HCT116 (cell line): ENCODE data around the gene PGS1. TPM values are rescaled to one million over a fixed set of nuclear protein-coding genes. Genes with fewer than 3 reads are reported as not detected.

ENCODE experiments used
- ATAC-seq: fragments of 200-7000 bp; cut with Tn5 transposase; 2 replicates; pipeline ENCODE4 v1.9.1; 2020; ENCODE audit warnings: mild to moderate bottlenecking, moderate library complexity
- BruUV-seq: library from RNA; stranded (reverse); fragments of 400-500 nt; replicated peaks from 2 replicates; lab custom pipeline; 2021; lab: Mats Ljungman, UMichigan
- CTCF ChIA-PET: fragments of 300-600 bp; sonication (Branson Sonifier 250); formaldehyde crosslinking; loops from one replicate; lab custom pipeline; 2021; ENCODE audit warnings: antibody characterized with exemption; lab: Charles Lee
- POLR2A ChIA-PET: fragments of 300-600, 350-600 bp; sonication (Branson Sonifier 250); formaldehyde crosslinking; loops from one replicate; lab custom pipeline; 2021; ENCODE audit warnings: antibody characterized with exemption; lab: Charles Lee
- RAD21 ChIA-PET, 2 experiments: fragments of 300-600 bp; sonication (Branson Sonifier 250); formaldehyde crosslinking; loops; one replicate each; lab custom pipeline; 2023; ENCODE audit warnings: low total read pairs in 2 of 2; ENCODE audit not compliant: uncharacterized antibody in 2 of 2, unreplicated experiment in 2 of 2, low non-redundant PET in 1 of 2; lab: Charles Lee
- DNase-seq: peaks from one replicate; pipeline ENCODE4 v3.0.0-alpha.2; 2010; ENCODE audit warnings: low read depth, low spot score
- H2AFZ ChIP-seq: fragments of 200-600 bp; shearing (Covaris generic), sonication (generic); 2 replicates; pipeline ENCODE4 v1.6.1; 2017; ENCODE audit warnings: low read depth, mixed run types, mixed read lengths, antibody characterized with exemption, low read length; ENCODE audit not compliant: poor library complexity, severe bottlenecking
- H3K27ac ChIP-seq: 2 replicates; pipeline ENCODE4 v1.5.1; 2012; ENCODE audit warnings: low read depth, low read length
- H3K27me3 ChIP-seq: fragments of 200-600 bp; sonication (generic); 2 replicates; pipeline ENCODE4 v1.6.1; 2016; ENCODE audit warnings: mixed run types, low read length, mixed read lengths; ENCODE audit not compliant: insufficient read depth
- H3K36me3 ChIP-seq, 2 experiments: fragments of 200-500 bp in 1 of 2; fragments of 200-600 bp in 1 of 2; sonication (Bioruptor generic) in 1 of 2; sonication (generic) in 1 of 2; 2 replicates each; pipeline versions ENCODE4 v1.5.1 to v1.6.1; 2014 to 2016; ENCODE audit warnings: low read length in 2 of 2, inconsistent platforms in 1 of 2, mixed read lengths in 1 of 2, mixed run types in 1 of 2; ENCODE audit not compliant: insufficient read depth in 2 of 2, control insufficient read depth in 1 of 2
- H3K4me1 ChIP-seq, 2 experiments: fragments of 200-600 bp in 1 of 2; sonication (generic) in 1 of 2; 2 replicates each; pipeline versions ENCODE4 v1.5.1 to v1.6.1; 2012 to 2017; ENCODE audit warnings: low read length in 2 of 2, inconsistent platforms in 1 of 2, mild to moderate bottlenecking in 1 of 2, mixed read lengths in 1 of 2, mixed run types in 1 of 2, moderate library complexity in 1 of 2; ENCODE audit not compliant: insufficient read depth in 2 of 2, control insufficient read depth in 1 of 2
- H3K4me2 ChIP-seq: fragments of 200-600 bp; sonication (generic); 2 replicates; pipeline ENCODE4 v1.6.1; 2017; ENCODE audit warnings: mixed run types, low read length, mixed read lengths
- H3K4me3 ChIP-seq, 2 experiments: fragments of 200-600 bp in 1 of 2; sonication (generic) in 1 of 2; replicated peaks in 1 of 2; 2 replicates each; pipeline ENCODE4 v1.5.1; 2011 to 2016; ENCODE audit warnings: low read length in 2 of 2, control low read depth in 1 of 2, low read depth in 1 of 2, mild to moderate bottlenecking in 1 of 2, mixed read lengths in 1 of 2, mixed run types in 1 of 2
- H3K79me2 ChIP-seq: fragments of 200-600 bp; sonication (generic); 2 replicates; pipeline ENCODE4 v1.6.1; 2017; ENCODE audit warnings: mild to moderate bottlenecking, mixed run types, low read length, moderate library complexity, mixed read lengths; ENCODE audit not compliant: insufficient read depth
- H3K9ac ChIP-seq: fragments of 200-600 bp; sonication (generic); 2 replicates; pipeline ENCODE4 v1.6.1; 2016; ENCODE audit warnings: low read length, mixed read lengths
- H3K9me2 ChIP-seq: fragments of 200-600 bp; sonication (generic), shearing (Covaris generic); 2 replicates; pipeline ENCODE4 v1.6.1; 2017; ENCODE audit warnings: mixed run types, mild to moderate bottlenecking, moderate library complexity; ENCODE audit not compliant: insufficient read depth
- H3K9me3 ChIP-seq, 2 experiments: fragments of 200-500 bp in 1 of 2; fragments of 200-600 bp in 1 of 2; sonication (Bioruptor generic) in 1 of 2; sonication (generic) in 1 of 2; 2 replicates each; pipeline ENCODE4 v1.6.1; 2014 to 2017; ENCODE audit warnings: low read length in 2 of 2, mixed read lengths in 2 of 2, inconsistent platforms in 1 of 2, low read depth in 1 of 2, mild to moderate bottlenecking in 1 of 2, mixed run types in 1 of 2, moderate library complexity in 1 of 2; ENCODE audit not compliant: control insufficient read depth in 1 of 2, insufficient read depth in 1 of 2
- H4K20me1 ChIP-seq: fragments of 200-600 bp; sonication (generic), shearing (Covaris generic); 2 replicates; pipeline ENCODE4 v1.6.1; 2017; ENCODE audit warnings: mixed run types, mild to moderate bottlenecking, moderate library complexity; ENCODE audit not compliant: insufficient read depth
- ATF3 ChIP-seq: IDR thresholded peaks from 2 replicates; pipeline ENCODE4 v1.6.1; 2012
- CBX3 ChIP-seq: IDR thresholded peaks from 2 replicates; pipeline ENCODE4 v1.6.1; 2012; ENCODE audit warnings: low read depth
- CEBPB ChIP-seq: IDR thresholded peaks from 2 replicates; pipeline ENCODE4 v1.6.1; 2012; ENCODE audit warnings: low read depth
- CTCF ChIP-seq, 3 experiments: fragments of 200-600 bp in 1 of 3; sonication (generic) in 1 of 3; IDR thresholded peaks in 2 of 3; conservative IDR thresholded peaks in 1 of 3; 2 replicates each; pipeline ENCODE4 v1.5.1; 2012 to 2017; ENCODE audit warnings: low read depth in 2 of 3, low read length in 2 of 3, antibody characterized with exemption in 1 of 3, borderline replicate concordance in 1 of 3, control low read depth in 1 of 3, mild to moderate bottlenecking in 1 of 3, mixed read lengths in 1 of 3, mixed run types in 1 of 3, moderate library complexity in 1 of 3; ENCODE audit not compliant: insufficient read depth in 1 of 3
- ELF1 ChIP-seq: IDR thresholded peaks from 2 replicates; pipeline ENCODE4 v1.6.1; 2012; ENCODE audit warnings: low read depth, borderline replicate concordance
- EZH2 ChIP-seq: fragments of 200-600 bp; sonication (generic); IDR thresholded peaks from 2 replicates; pipeline ENCODE4 v1.6.1; 2017; ENCODE audit warnings: antibody characterized with exemption, mixed run types
- FOSL1 ChIP-seq: IDR thresholded peaks from 2 replicates; pipeline ENCODE4 v1.6.1; 2012; ENCODE audit warnings: low read depth
- MAX ChIP-seq: IDR thresholded peaks from 2 replicates; pipeline ENCODE4 v1.6.1; 2012
- POLR2A ChIP-seq: IDR thresholded peaks from 2 replicates; pipeline ENCODE4 v1.7.0; 2011; ENCODE audit warnings: borderline replicate concordance; ENCODE audit not compliant: insufficient read depth, insufficient read length; ENCODE audit errors: extremely low read depth
- SIN3A ChIP-seq: IDR thresholded peaks from 2 replicates; pipeline ENCODE4 v1.6.1; 2012; ENCODE audit warnings: low read depth
- TCF7L2 ChIP-seq: IDR thresholded peaks from 2 replicates; pipeline ENCODE4 v1.7.0; 2011; ENCODE audit warnings: borderline replicate concordance, inconsistent platforms; ENCODE audit not compliant: insufficient read depth, insufficient read length; ENCODE audit errors: extremely low read depth
- ZNF274 ChIP-seq: fragments of 200-500 bp; sonication (Bioruptor generic); IDR thresholded peaks from 2 replicates; pipeline ENCODE4 v1.6.1; 2014; ENCODE audit warnings: mild to moderate bottlenecking, low read depth, low read length, inconsistent platforms
- intact Hi-C: fragments of 100-400 bp; cut with micrococcal nuclease; formaldehyde crosslinking; loops from 2 replicates; pipeline ENCODE4 v1.10.0; 2022
- total RNA-seq: library from RNA; stranded (reverse); gene quantifications from one replicate; pipeline ENCODE4 v1.2.1, GENCODE V29; 2021; ENCODE audit not compliant: unreplicated experiment

The PGS1 gene
- total RNA-seq, 1 experiment from 2014 or later, result 44.4 TPM

- TF ChIP-seq MAX (no peak), FOSL1 (no peak), SIN3A (no peak)
Measured at GRCh38 chr17:78401891-78402290, 23.4 kb downstream of the PGS1 start (continued).

- H2AFZ ChIP-seq, result no peak overlapping the region
- no peak for TF ChIP-seq EZH2
- TF ChIP-seq TCF7L2, result no peak
- no peak for TF ChIP-seq CTCF (IDR thresholded peaks at IDR 0.05 in 2 of 3, conservative IDR thresholded peaks at IDR 0.05 in 1 of 3; ENCODE audit: borderline replicate concordance in 1 of 3, insufficient read depth in 1 of 3, low read depth in 2 of 3, low read length in 2 of 3)
- no peak for TF ChIP-seq ATF3
- no peak for TF ChIP-seq CEBPB
- no peak for TF ChIP-seq POLR2A
- TF ChIP-seq MAX, result no peak
- no peak for TF ChIP-seq ELF1
- no peak for TF ChIP-seq FOSL1
- no peak for TF ChIP-seq CBX3
- no peak for TF ChIP-seq ZNF274
- TF ChIP-seq, all 23 proteins: peak for 0
- H4K20me1 ChIP-seq, result no peaks in the 10 kb centered on the region; the same call in 1 of the 2 replicates
- peaks cover 35% of the 10 kb centered on the region for H3K79me2 ChIP-seq
- H3K9ac ChIP-seq, result no peak overlapping the region
- H3K27me3 ChIP-seq, result no peaks in the 10 kb centered on the region
- H3K4me2 ChIP-seq, result no peak overlapping the region
- H3K9me3 ChIP-seq, result no peaks in the 10 kb centered on the region
- ChIA-PET CTCF (interaction anchor here (1.2 kb wide), 1 partner anchor 18 kb away, joined by 3 read pairs; no protein-coding TSS in a partner anchor), POLR2A (no interaction called here), RAD21 (no interaction called here)
- ATAC-seq, result no peak
- no peaks in the 10 kb centered on the region for H3K9me2 ChIP-seq
- BruUV-seq, result no TSS peak
- no peak for DNase-seq
- H3K4me3 ChIP-seq, result no peak overlapping the region
- peaks cover 40 to 61% of the 10 kb centered on the region in 2 experiments; a peak in 3 of 4 replicates for H3K36me3 ChIP-seq
- peaks cover 5 to 15% of the 10 kb centered on the region in 2 experiments for H3K4me1 ChIP-seq
- intact Hi-C loops, result no loop called here
- no peak overlapping the region for H3K27ac ChIP-seq
Measured at GRCh38 chr17:78403822-78404221, 25.4 kb downstream of the PGS1 start.
